8988T (cell line): ENCODE measurements around the gene RAI1.

Experiments used
- DNase-seq: peaks from one replicate; pipeline ENCODE4 v3.0.0; 2011

Gene RAI1

GRCh38 chr17:17836250-17836817 lies 155.1 kb downstream of the RAI1 start:
- peak; percentile 96 for DNase-seq

GRCh38 chr17:17836818-17837379 lies 155.6 kb downstream of the RAI1 start, which contains the start of gene SREBF1:
Gene SREBF1 (minus strand): TSS chr17:17836986. CDS start chr17:17836817, 169 bp downstream.
- DNase-seq = peak; percentile 75

- no peak for DNase-seq
These were observed 156.1 kb downstream of the RAI1 start for GRCh38 chr17:17837380-17837821.

- no peak for DNase-seq
These were observed 157.0 kb downstream of the RAI1 start for GRCh38 chr17:17837966-17838962.

- peak; percentile 95 for DNase-seq
These were observed 158.8 kb downstream of the RAI1 start for GRCh38 chr17:17839791-17840707.

- DNase-seq = no peak
These were observed 159.7 kb downstream of the RAI1 start for GRCh38 chr17:17840751-17841591.

- DNase-seq = no peak
These were observed 160.4 kb downstream of the RAI1 start for GRCh38 chr17:17841601-17842025.

GRCh38 chr17:17842111-17842876 lies 161.0 kb downstream of the RAI1 start:
- DNase-seq = no peak

GRCh38 chr17:17843096-17843495 lies 161.8 kb downstream of the RAI1 start:
- DNase-seq = no peak

- DNase-seq = no peak
These were observed 162.8 kb downstream of the RAI1 start for GRCh38 chr17:17844079-17844478.

- no peak for DNase-seq
These were observed 163.2 kb downstream of the RAI1 start for GRCh38 chr17:17844500-17844899.

- no peak for DNase-seq
These were observed 164.0 kb downstream of the RAI1 start for GRCh38 chr17:17845046-17845775.

- DNase-seq = no peak
These were observed 164.7 kb downstream of the RAI1 start for GRCh38 chr17:17846003-17846402.

GRCh38 chr17:17846645-17847044 lies 165.4 kb downstream of the RAI1 start:
- DNase-seq = no peak

GRCh38 chr17:17847118-17847689 lies 165.9 kb downstream of the RAI1 start:
- no peak for DNase-seq

- DNase-seq = no peak
These were observed 166.5 kb downstream of the RAI1 start for GRCh38 chr17:17847726-17848125.

- no peak for DNase-seq
These were observed 167.2 kb downstream of the RAI1 start for GRCh38 chr17:17848311-17849082.

GRCh38 chr17:17849147-17849820 lies 168.0 kb downstream of the RAI1 start:
- DNase-seq = no peak
